A673 (cell line): Measurements from ENCODE around the gene ISLR. TPM values are rescaled to one million over a fixed set of nuclear protein-coding genes. Genes with fewer than 3 reads are reported as not detected.

Experiments used
- Bru-seq: library from RNA; stranded (reverse); fragments of 400-500 nt; gene quantifications from one replicate; lab custom pipeline; 2021; lab: Mats Ljungman, UMichigan
- BruChase-seq, 2 experiments: library from RNA; stranded (reverse); fragments of 400-500 nt; gene quantifications; one replicate each; lab custom pipeline; 2021; lab: Mats Ljungman, UMichigan
- BruUV-seq: library from RNA; stranded (reverse); fragments of 400-500 nt; replicated peaks from 2 replicates; lab custom pipeline; 2021; lab: Mats Ljungman, UMichigan
- CTCF ChIA-PET: fragments of 300-600 bp; sonication (Branson Sonifier 250); formaldehyde crosslinking; loops from one replicate; lab custom pipeline; 2022; ENCODE audit warnings: antibody characterized with exemption; lab: Charles Lee
- POLR2A ChIA-PET: fragments of 300-600 bp; sonication (Branson Sonifier 250); formaldehyde crosslinking; loops from one replicate; lab custom pipeline; 2022; ENCODE audit warnings: antibody characterized with exemption; ENCODE audit not compliant: low non-redundant PET; lab: Charles Lee
- DNase-seq: peaks from one replicate; pipeline ENCODE4 v3.0.0-alpha.2; 2015; ENCODE audit warnings: low spot score
- H3K27ac ChIP-seq: fragments of 200-600 bp; sonication (generic); 2 replicates; pipeline ENCODE4 v1.5.1; 2016; ENCODE audit warnings: mixed run types, low read depth, mild to moderate bottlenecking, mixed read lengths, antibody characterized with exemption, low read length; ENCODE audit not compliant: poor library complexity, severe bottlenecking
- H3K27me3 ChIP-seq: fragments of 200-600 bp; sonication (generic); replicated peaks from 2 replicates; pipeline ENCODE4 v1.6.1; 2017; ENCODE audit warnings: mixed run types, low read depth, mild to moderate bottlenecking, mixed read lengths, antibody characterized with exemption, low read length; ENCODE audit not compliant: insufficient read depth, poor library complexity
- H3K36me3 ChIP-seq: fragments of 200-600 bp; sonication (generic); 2 replicates; pipeline ENCODE4 v1.6.1; 2016; ENCODE audit warnings: mixed run types, mild to moderate bottlenecking, mixed read lengths, antibody characterized with exemption, low read length; ENCODE audit not compliant: insufficient read depth, poor library complexity, severe bottlenecking
- H3K4me1 ChIP-seq: fragments of 200-600 bp; sonication (generic); 2 replicates; pipeline ENCODE4 v1.6.1; 2017; ENCODE audit warnings: mixed run types, mild to moderate bottlenecking, mixed read lengths, antibody characterized with exemption, low read length; ENCODE audit not compliant: insufficient read depth, poor library complexity, severe bottlenecking
- H3K4me3 ChIP-seq: fragments of 200-600 bp; sonication (generic); 2 replicates; pipeline ENCODE4 v1.5.1; 2016; ENCODE audit warnings: low read depth, mixed run types, mild to moderate bottlenecking, mixed read lengths, low read length; ENCODE audit not compliant: poor library complexity, severe bottlenecking
- H3K9me3 ChIP-seq: fragments of 200-600 bp; sonication (generic); 2 replicates; pipeline ENCODE4 v1.6.1; 2016; ENCODE audit warnings: mixed run types, low read depth, mild to moderate bottlenecking, mixed read lengths, antibody characterized with exemption, low read length; ENCODE audit not compliant: poor library complexity, severe bottlenecking
- CTCF ChIP-seq: fragments of 300-800, 200-600 bp; sonication (generic); conservative IDR thresholded peaks from 2 replicates; pipeline ENCODE4 v1.5.1; 2017; ENCODE audit warnings: low read depth, mild to moderate bottlenecking, antibody characterized with exemption, low read length, moderate library complexity, mixed read lengths
- EZH2 ChIP-seq: fragments of 200-600 bp; sonication (generic); IDR thresholded peaks from 2 replicates; pipeline ENCODE4 v1.6.1; 2017; ENCODE audit warnings: borderline replicate concordance, low read depth, mild to moderate bottlenecking, mixed read lengths, antibody characterized with exemption, low read length; ENCODE audit not compliant: poor library complexity, severe bottlenecking
- intact Hi-C: fragments of 100-400 bp; cut with micrococcal nuclease; formaldehyde crosslinking; loops from one replicate; pipeline ENCODE4 v1.10.0; 2022; ENCODE audit not compliant: unreplicated experiment
- long read RNA-seq: library from polyadenylated mRNA; stranded (forward); transcript quantifications from one replicate; pipeline ENCODE4 v2.0.0, GENCODE V29; 2022
- total RNA-seq: library from RNA; stranded (reverse); gene quantifications from 2 replicates; pipeline ENCODE4 v1.2.3, GENCODE V29; 2021

ISLR gene
- total RNA-seq (0.41 and 0.74 TPM in 2 replicates), Bru-seq, nascent RNA (not detected), BruChase-seq, experiment 1, labeled RNA remaining after a 2-hour chase (not detected), BruChase-seq, experiment 2, labeled RNA remaining after a 6-hour chase (percentile 27 among the genes with signal in this experiment)
- long read RNA-seq, partial matches to known transcripts: 0 of 1 reads
- long read RNA-seq, other reads (novel, unspliced or antisense): 0 of 1 reads

GRCh38 chr15:74173380-74174218 is at the start of gene ISLR:
TSS of gene ISLR (plus strand) at chr15:74173710. CDS start at chr15:74174859, 1,149 bp downstream.
- Histone ChIP-seq H3K36me3 (no peaks in the 10 kb centered on the region), H3K9me3 (no peaks in the 10 kb centered on the region), H3K27me3 (no peaks in the 10 kb centered on the region), H3K4me1 (peaks cover 26% of the 10 kb centered on the region), H3K4me3 (no peak within 1 kb of the TSS), H3K27ac (peak within 1 kb of the TSS; percentile 1)
- CTCF ChIA-PET: no interaction called here
- BruUV-seq: no TSS peak
- peak; percentile 30 for DNase-seq
- POLR2A ChIA-PET: no interaction called here
- intact Hi-C loops: no loop called here
- TF ChIP-seq CTCF: no peak
- TF ChIP-seq EZH2: no peak

- TF ChIP-seq CTCF (no peak), EZH2 (no peak)
- BruUV-seq: no TSS peak
- CTCF ChIA-PET: no interaction called here
- no peaks in the 10 kb centered on the region for H3K9me3 ChIP-seq
- intact Hi-C loops: no loop called here
- peaks cover 13% of the 10 kb centered on the region for H3K27me3 ChIP-seq
- no peak overlapping the region for H3K27ac ChIP-seq
- H3K4me1 ChIP-seq: peaks cover 9% of the 10 kb centered on the region
- POLR2A ChIA-PET: no interaction called here
- DNase-seq: no peak
- no peaks in the 10 kb centered on the region for H3K36me3 ChIP-seq
- H3K4me3 ChIP-seq: no peak overlapping the region
Observed at GRCh38 chr15:74124196-74124595, 49.3 kb upstream of the ISLR start.

GRCh38 chr15:74124759-74125158 is 48.8 kb upstream of the ISLR start:
- intact Hi-C loops: loop anchor here (5.0 kb wide), 1 partner anchor 152 kb away; no protein-coding TSS in a partner anchor
- Histone ChIP-seq H3K4me1 (peaks cover 14% of the 10 kb centered on the region), H3K27ac (no peak overlapping the region), H3K9me3 (no peaks in the 10 kb centered on the region), H3K4me3 (no peak overlapping the region), H3K36me3 (no peaks in the 10 kb centered on the region), H3K27me3 (peaks cover 19% of the 10 kb centered on the region)
- CTCF ChIA-PET: interaction anchor here (1.2 to 2.1 kb wide), 2 partner anchors 180 to 183 kb away, joined by 3 to 14 read pairs; no protein-coding TSS in a partner anchor
- POLR2A ChIA-PET: no interaction called here
- TF ChIP-seq CTCF (no peak), EZH2 (no peak)
- no TSS peak for BruUV-seq
- DNase-seq: no peak
